ENCODE measurements around the gene SYNJ2. TPM values are rescaled to one million over a fixed set of nuclear protein-coding genes. Genes with fewer than 3 reads are reported as not detected.
A peak's percentile ranks its signal among the peaks of the same experiment; 100 is the strongest.

SYNJ2 gene
- total RNA-seq, 1 donor from 2014 or later = 18.9 TPM

GRCh38 chr6:158031381-158032353 lies 50.0 kb downstream of the SYNJ2 start:
- Mint-ChIP-seq H3K9me3 (ENCODE audit: low read depth) (peaks cover 4% of the 10 kb centered on the region), H3K36me3 (ENCODE audit: insufficient read depth) (peaks cover 13% of the 10 kb centered on the region), H3K27ac (peak overlapping the region; percentile 71), H3K4me1 (ENCODE audit: low read depth) (peaks cover 18% of the 10 kb centered on the region), H3K27me3 (no peaks in the 10 kb centered on the region), H3K4me3 (ENCODE audit: low read depth) (no peak overlapping the region)
- no peak for TF ChIP-seq CTCF (IDR thresholded peaks at IDR 0.05; ENCODE audit: unreplicated experiment)
- no peak for DNase-seq (ENCODE audit: low spot score, unreplicated experiment)

DNA sequence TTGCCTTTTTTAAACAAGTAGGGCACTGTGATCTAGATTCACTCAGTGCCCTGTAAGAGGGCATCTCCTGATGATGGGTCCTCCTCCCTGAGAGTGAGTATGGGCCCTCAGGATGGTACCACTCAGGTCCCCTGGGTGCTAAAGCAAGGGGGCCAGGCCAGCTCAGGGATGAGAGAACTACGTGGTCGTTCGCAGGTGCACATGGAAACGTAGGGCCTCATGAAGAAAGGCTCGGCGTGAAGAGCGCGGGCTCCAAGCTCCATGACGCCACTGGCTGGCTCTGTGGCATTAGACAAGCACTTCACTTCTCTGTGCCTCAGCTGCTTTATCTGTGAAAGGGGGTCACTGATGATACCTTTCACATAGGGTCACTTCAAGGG lies 50.7 kb downstream of the SYNJ2 start:
- Mint-ChIP-seq H3K4me1 (ENCODE audit: low read depth) (peaks cover 18% of the 10 kb centered on the region), H3K36me3 (ENCODE audit: insufficient read depth) (peaks cover 13% of the 10 kb centered on the region), H3K9me3 (ENCODE audit: low read depth) (peaks cover 4% of the 10 kb centered on the region), H3K27ac (no peak overlapping the region), H3K4me3 (ENCODE audit: low read depth) (no peak overlapping the region), H3K27me3 (no peaks in the 10 kb centered on the region)
- DNase-seq (ENCODE audit: low spot score, unreplicated experiment) = no peak
- no peak for TF ChIP-seq CTCF (IDR thresholded peaks at IDR 0.05; ENCODE audit: unreplicated experiment)

GRCh38 chr6:158033077-158033750 lies 51.6 kb downstream of the SYNJ2 start:
- peaks cover 18% of the 10 kb centered on the region for H3K4me1 Mint-ChIP-seq (ENCODE audit: low read depth)
- H3K4me3 Mint-ChIP-seq (ENCODE audit: low read depth) = no peak overlapping the region
- H3K9me3 Mint-ChIP-seq (ENCODE audit: low read depth) = peaks cover 4% of the 10 kb centered on the region
- TF ChIP-seq CTCF (IDR thresholded peaks at IDR 0.05; ENCODE audit: unreplicated experiment) = no peak
- no peak for DNase-seq (ENCODE audit: low spot score, unreplicated experiment)
- H3K36me3 Mint-ChIP-seq (ENCODE audit: insufficient read depth) = peaks cover 13% of the 10 kb centered on the region
- H3K27ac Mint-ChIP-seq = no peak overlapping the region
- no peaks in the 10 kb centered on the region for H3K27me3 Mint-ChIP-seq

- no peak for TF ChIP-seq CTCF (IDR thresholded peaks at IDR 0.05; ENCODE audit: unreplicated experiment)
- Mint-ChIP-seq H3K9me3 (ENCODE audit: low read depth) (peaks cover 4% of the 10 kb centered on the region), H3K27me3 (no peaks in the 10 kb centered on the region), H3K4me3 (ENCODE audit: low read depth) (no peak overlapping the region), H3K4me1 (ENCODE audit: low read depth) (peaks cover 18% of the 10 kb centered on the region), H3K27ac (peak overlapping the region; percentile 6), H3K36me3 (ENCODE audit: insufficient read depth) (peaks cover 13% of the 10 kb centered on the region)
- no peak for DNase-seq (ENCODE audit: low spot score, unreplicated experiment)
These were observed 52.4 kb downstream of the SYNJ2 start for GRCh38 chr6:158033751-158034702.
